Endothelial cell of umbilical vein (primary cell): ENCODE measurements around the gene IRF3. TPM values are rescaled to one million over a fixed set of nuclear protein-coding genes. Genes with fewer than 3 reads are reported as not detected.

ENCODE experiments used
- BruUV-seq: library from RNA; stranded (reverse); fragments of 400-500 nt; replicated peaks from 2 replicates; lab custom pipeline; 2021; lab: Mats Ljungman, UMichigan
- CTCF ChIA-PET: fragments of 300-600, 350-600 bp; sonication (Branson Sonifier 250); formaldehyde crosslinking; loops from one replicate; lab custom pipeline; 2021; ENCODE audit warnings: antibody characterized with exemption, inconsistent platforms; lab: Charles Lee
- POLR2A ChIA-PET: fragments of 300-600, 350-600 bp; sonication (Branson Sonifier 250); formaldehyde crosslinking; loops from one replicate; lab custom pipeline; 2021; ENCODE audit warnings: antibody characterized with exemption, inconsistent platforms; lab: Charles Lee
- DNase-seq: peaks from one replicate; pipeline ENCODE4 v3.0.0-alpha.2; 2011; ENCODE audit warnings: low read depth, low spot score
- FAIRE-seq: peaks from 2 replicates; lab custom pipeline; 2011; peaks lifted over from hg19 to GRCh38; lab: Jason Lieb, UNC
- H2AFZ ChIP-seq: 2 replicates; pipeline ENCODE4 v1.6.0; 2012; ENCODE audit warnings: low read depth, low read length, control low read depth, inconsistent platforms
- H3K27ac ChIP-seq: 2 replicates; pipeline ENCODE4 v1.5.1; 2011; ENCODE audit warnings: low read depth, mild to moderate bottlenecking, control low read depth, low read length, moderate library complexity; ENCODE audit not compliant: insufficient read depth
- H3K27me3 ChIP-seq, 2 experiments: 2 replicates each; pipeline versions ENCODE4 v1.6.0 to v1.6.1; 2011; ENCODE audit warnings: low read length in 2 of 2, mixed read lengths in 1 of 2; ENCODE audit not compliant: control insufficient read depth in 2 of 2, insufficient read depth in 2 of 2
- H3K36me3 ChIP-seq, 2 experiments: 2 replicates in 1 of 2; 3 replicates in 1 of 2; pipeline ENCODE4 v1.5.1; 2011; ENCODE audit warnings: low read length in 2 of 2, mild to moderate bottlenecking in 1 of 2, moderate library complexity in 1 of 2; ENCODE audit not compliant: control insufficient read depth in 2 of 2, insufficient read depth in 2 of 2; ENCODE audit errors: extremely low read depth in 1 of 2
- H3K4me1 ChIP-seq: 3 replicates; pipeline ENCODE4 v1.5.1; 2011; ENCODE audit warnings: mild to moderate bottlenecking, low read length; ENCODE audit not compliant: control insufficient read depth, insufficient read depth; ENCODE audit errors: extremely low read depth
- H3K4me2 ChIP-seq: 2 replicates; pipeline ENCODE4 v1.6.1; 2011; ENCODE audit warnings: low read length, control low read depth, mixed read lengths; ENCODE audit not compliant: insufficient read depth
- H3K4me3 ChIP-seq, 3 experiments: fragments of 200-600 bp in 1 of 3; sonication (generic), shearing (Covaris generic) in 1 of 3; replicated peaks in 1 of 3; 2 replicates each; pipeline ENCODE4 v1.5.1; 2011 to 2016; ENCODE audit warnings: control low read depth in 3 of 3, low read length in 3 of 3, mild to moderate bottlenecking in 2 of 3, inconsistent platforms in 1 of 3, low read depth in 1 of 3, moderate library complexity in 1 of 3; ENCODE audit not compliant: insufficient read depth in 1 of 3
- H3K79me2 ChIP-seq: 2 replicates; pipeline ENCODE4 v1.6.0; 2012; ENCODE audit warnings: low read length, inconsistent platforms; ENCODE audit not compliant: control insufficient read depth, insufficient read depth
- H3K9ac ChIP-seq: replicated peaks from 2 replicates; pipeline ENCODE3; 2011; ENCODE audit warnings: low read length, control low read depth; ENCODE audit not compliant: insufficient read depth; ENCODE audit errors: extremely low read depth
- H3K9me1 ChIP-seq: replicated peaks from 3 replicates; pipeline ENCODE4 v1.6.0; 2011; ENCODE audit warnings: mild to moderate bottlenecking, low read length; ENCODE audit not compliant: control insufficient read depth, insufficient read depth; ENCODE audit errors: extremely low read depth
- H3K9me3 ChIP-seq: replicated peaks from 2 replicates; pipeline ENCODE4 v1.5.1; 2012; ENCODE audit warnings: low read length, inconsistent platforms; ENCODE audit not compliant: control insufficient read depth, insufficient read depth
- H4K20me1 ChIP-seq: replicated peaks from 2 replicates; pipeline ENCODE3; 2011; ENCODE audit warnings: mild to moderate bottlenecking, low read length; ENCODE audit not compliant: control insufficient read depth, insufficient read depth; ENCODE audit errors: extremely low read depth
- EZH2 ChIP-seq: IDR thresholded peaks from 2 replicates; pipeline ENCODE4 v1.6.1; 2012; ENCODE audit warnings: borderline replicate concordance, low read depth, mild to moderate bottlenecking, moderate library complexity, low read length, inconsistent platforms; ENCODE audit not compliant: severe bottlenecking
- FOS ChIP-seq: IDR thresholded peaks from 2 replicates; pipeline ENCODE4 v1.6.1; 2011; ENCODE audit warnings: mild to moderate bottlenecking, low read length, moderate library complexity, borderline replicate concordance; ENCODE audit not compliant: insufficient read depth
- GATA2 ChIP-seq: IDR thresholded peaks from 2 replicates; pipeline ENCODE4 v1.7.0; 2011; ENCODE audit warnings: low read depth, mild to moderate bottlenecking, moderate library complexity, mixed read lengths, low read length; ENCODE audit not compliant: insufficient read length, insufficient read depth
- JUN ChIP-seq: IDR thresholded peaks from 2 replicates; pipeline ENCODE4 v1.6.1; 2011; ENCODE audit warnings: borderline replicate concordance, low read depth; ENCODE audit not compliant: insufficient read length, insufficient read depth
- MYC ChIP-seq: IDR thresholded peaks from one replicate; pipeline ENCODE4 v1.6.1; 2011; ENCODE audit warnings: mild to moderate bottlenecking, low read depth, low read length
- POLR2A ChIP-seq: IDR thresholded peaks from 2 replicates; pipeline ENCODE4 v1.6.1; 2012; ENCODE audit warnings: low read depth, mild to moderate bottlenecking, control low read depth, low read length
- POLR2AphosphoS5 ChIP-seq: IDR thresholded peaks from 2 replicates; pipeline ENCODE4 v1.6.1; 2012; ENCODE audit warnings: low read depth, mild to moderate bottlenecking, control low read depth, low read length, moderate library complexity; ENCODE audit not compliant: insufficient read depth
- dilution Hi-C: fragments of 300-500 bp; cut with MboI; formaldehyde crosslinking; loops from one replicate; pipeline ENCODE4 v1.15.0; 2019; ENCODE audit warnings: low sequenced_read_pairs; ENCODE audit not compliant: extremely low pct_ligation_motif_present
- intact Hi-C: fragments of 100-400 bp; cut with micrococcal nuclease; formaldehyde crosslinking; loops from one replicate; pipeline ENCODE4 v1.10.0; 2022
- polyA plus RNA-seq, 4 experiments: library from polyadenylated mRNA; depleted of rRNA in 3 of 4; stranded (reverse) in 3 of 4; unstranded in 1 of 4; fragments of >200 nt; gene quantifications; 2 replicates each; pipeline versions ENCODE4 v1.2.1 to v1.2.3, GENCODE V29; 2011 to 2012; ENCODE audit warnings: missing spikeins in 1 of 4
- total RNA-seq: library from RNA; stranded (reverse); gene quantifications from 2 replicates; pipeline ENCODE4 v1.2.3, GENCODE V29; 2021
- TF ChIP-seq, protein P1 (sequence below), 2 donors: IDR thresholded peaks; 1 replicate in 1 of 2; 2 replicates in 1 of 2; pipeline ENCODE4 v1.5.1; 2011; ENCODE audit warnings: low read length in 2 of 2, mild to moderate bottlenecking in 2 of 2, moderate library complexity in 2 of 2, control low read depth in 1 of 2, inconsistent platforms in 1 of 2, low read depth in 1 of 2; ENCODE audit not compliant: insufficient read depth in 1 of 2; ENCODE audit errors: extremely low read depth in 1 of 2
- TF ChIP-seq, protein P2 (sequence below): IDR thresholded peaks from 2 replicates; pipeline ENCODE4 v1.6.1; 2011; ENCODE audit not compliant: insufficient read depth, insufficient read length

Gene IRF3
- total and polyA plus RNA-seq, 2 donors (not counting 3 experiments of a cell fraction or from before 2014, with no cell fraction given), result 64.8 to 73.5 TPM

DNA sequence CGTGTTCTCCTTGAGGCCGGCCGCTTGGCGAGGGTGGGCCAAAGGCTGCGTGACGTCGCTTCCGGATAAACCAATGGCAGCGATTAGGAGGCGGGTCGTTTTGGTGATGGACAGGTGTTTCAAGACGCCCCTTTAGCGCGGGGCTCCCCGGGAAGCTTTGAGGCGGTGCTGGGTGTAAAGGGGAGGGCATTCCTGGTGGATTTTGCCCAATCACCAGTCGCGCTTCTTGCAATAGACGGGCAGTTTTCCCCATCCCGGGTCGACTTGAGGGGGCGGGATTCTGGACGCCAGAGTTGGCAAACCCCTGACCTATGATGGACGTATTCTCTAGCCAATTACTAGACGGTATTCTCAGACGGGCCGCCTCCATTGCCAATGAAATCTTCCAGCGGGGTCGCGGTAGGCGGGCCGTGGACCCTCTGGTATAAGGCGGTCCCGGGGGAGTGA lies 11.2 kb upstream of the IRF3 start:
- intact Hi-C loops (loop anchor here (1.0 to 5.0 kb wide), 5 partner anchors 12 to 190 kb away; partner anchors contain the start of genes BCL2L12, IRF3, PNKP and RRAS), dilution Hi-C loops (no loop called here)
- Histone ChIP-seq H3K27ac (peak overlapping the region; percentile 95), H3K79me2 (peaks cover 42% of the 10 kb centered on the region), H2AFZ (no peak overlapping the region), H3K27me3 (no peaks in the 10 kb centered on the region), H3K4me2 (no peak overlapping the region), H3K4me1 (peaks cover 25% of the 10 kb centered on the region), H3K9me3 (no peaks in the 10 kb centered on the region), H3K4me3 (peak overlapping the region; percentile 69 to 97 (median 78)), H3K36me3 (peaks cover 1% of the 10 kb centered on the region in 2 experiments), H3K9me1 (no peaks in the 10 kb centered on the region), H3K9ac (peak overlapping the region; percentile 93), H4K20me1 (no peaks in the 10 kb centered on the region)
- ChIA-PET POLR2A (interaction anchor here (0.6 to 3.0 kb wide), 9 partner anchors 12 to 189 kb away, joined by 3 to 15 read pairs (median 5); partner anchors contain the start of genes AP2A1, BCL2L12, IRF3 and RRAS), CTCF (interaction anchor here (0.7 to 3.2 kb wide), 13 partner anchors 9 to 203 kb away, joined by 3 to 15 read pairs (median 4); partner anchors contain the start of genes BCL2L12, FLT3LG, FUZ and IRF3)
- TF ChIP-seq, protein P1, sequence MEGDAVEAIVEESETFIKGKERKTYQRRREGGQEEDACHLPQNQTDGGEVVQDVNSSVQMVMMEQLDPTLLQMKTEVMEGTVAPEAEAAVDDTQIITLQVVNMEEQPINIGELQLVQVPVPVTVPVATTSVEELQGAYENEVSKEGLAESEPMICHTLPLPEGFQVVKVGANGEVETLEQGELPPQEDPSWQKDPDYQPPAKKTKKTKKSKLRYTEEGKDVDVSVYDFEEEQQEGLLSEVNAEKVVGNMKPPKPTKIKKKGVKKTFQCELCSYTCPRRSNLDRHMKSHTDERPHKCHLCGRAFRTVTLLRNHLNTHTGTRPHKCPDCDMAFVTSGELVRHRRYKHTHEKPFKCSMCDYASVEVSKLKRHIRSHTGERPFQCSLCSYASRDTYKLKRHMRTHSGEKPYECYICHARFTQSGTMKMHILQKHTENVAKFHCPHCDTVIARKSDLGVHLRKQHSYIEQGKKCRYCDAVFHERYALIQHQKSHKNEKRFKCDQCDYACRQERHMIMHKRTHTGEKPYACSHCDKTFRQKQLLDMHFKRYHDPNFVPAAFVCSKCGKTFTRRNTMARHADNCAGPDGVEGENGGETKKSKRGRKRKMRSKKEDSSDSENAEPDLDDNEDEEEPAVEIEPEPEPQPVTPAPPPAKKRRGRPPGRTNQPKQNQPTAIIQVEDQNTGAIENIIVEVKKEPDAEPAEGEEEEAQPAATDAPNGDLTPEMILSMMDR (IDR thresholded peaks at IDR 0.05; ENCODE audit: extremely low read depth in 1 of 2, insufficient read depth in 1 of 2, low read depth in 1 of 2, low read length in 2 of 2), result no peak
- TF ChIP-seq POLR2AphosphoS5 (no peak), MYC (no peak), JUN (no peak), FOS (no peak), POLR2A (no peak), EZH2 (no peak), GATA2 (no peak)
- TF ChIP-seq, protein P2, sequence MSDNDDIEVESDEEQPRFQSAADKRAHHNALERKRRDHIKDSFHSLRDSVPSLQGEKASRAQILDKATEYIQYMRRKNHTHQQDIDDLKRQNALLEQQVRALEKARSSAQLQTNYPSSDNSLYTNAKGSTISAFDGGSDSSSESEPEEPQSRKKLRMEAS, result no peak
- peak; percentile 100 for FAIRE-seq
- DNase-seq, result peak; percentile 100
- no TSS peak for BruUV-seq
